ENCODE measurements around the gene ATP10B.

Gene ATP10B

GRCh38 chr5:160547061-160547460, 304.9 kb downstream of the ATP10B start:
- no peak for DNase-seq

GRCh38 chr5:160545832-160546231, 306.2 kb downstream of the ATP10B start:
- no peak for DNase-seq

DNA sequence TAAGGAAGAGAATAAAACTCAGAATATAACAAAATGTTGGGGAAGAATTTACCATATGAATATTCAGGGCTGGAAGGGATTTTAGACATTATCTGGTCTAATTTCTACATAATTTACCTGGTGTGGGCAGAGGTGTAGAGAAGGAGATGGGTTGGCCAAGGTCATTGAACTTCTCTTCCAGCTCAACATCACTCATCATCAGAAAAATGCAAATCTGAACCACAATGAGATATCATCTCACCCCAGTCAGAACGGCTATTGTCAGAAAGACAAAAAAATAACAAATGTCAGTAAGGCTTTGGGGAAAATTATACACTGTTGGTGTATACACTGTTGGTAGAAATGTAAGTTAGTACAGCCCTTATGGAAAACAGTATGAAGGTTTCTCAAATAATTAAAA, 308.6 kb downstream of the ATP10B start:
- no peak for DNase-seq

GRCh38 chr5:160542840-160543239, 309.2 kb downstream of the ATP10B start:
- no peak for DNase-seq

DNA sequence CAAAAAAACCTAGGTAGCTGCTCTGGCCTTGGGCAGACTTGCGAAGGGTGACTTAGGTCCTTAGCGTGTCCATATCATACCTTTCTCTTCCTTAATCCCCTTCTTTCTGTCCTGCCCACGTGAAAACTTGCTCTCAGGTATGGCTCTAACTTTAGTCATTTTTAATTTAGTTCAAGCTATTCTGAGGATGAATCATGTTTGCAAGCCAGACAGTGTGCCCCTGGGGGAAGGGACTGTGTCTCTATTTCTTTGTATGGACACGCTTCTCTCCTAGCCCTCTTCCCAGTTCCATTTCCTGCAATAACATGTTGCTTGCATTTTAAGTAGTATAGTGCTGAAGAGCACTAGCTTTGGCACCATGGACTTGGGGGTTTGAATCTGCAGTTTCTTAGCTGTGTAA, 309.7 kb downstream of the ATP10B start:
- no peak for DNase-seq

- DNase-seq, result no peak
Observed at GRCh38 chr5:160539431-160539830, 312.6 kb downstream of the ATP10B start.

GRCh38 chr5:160537940-160538339, 314.1 kb downstream of the ATP10B start:
- DNase-seq, result no peak

DNA sequence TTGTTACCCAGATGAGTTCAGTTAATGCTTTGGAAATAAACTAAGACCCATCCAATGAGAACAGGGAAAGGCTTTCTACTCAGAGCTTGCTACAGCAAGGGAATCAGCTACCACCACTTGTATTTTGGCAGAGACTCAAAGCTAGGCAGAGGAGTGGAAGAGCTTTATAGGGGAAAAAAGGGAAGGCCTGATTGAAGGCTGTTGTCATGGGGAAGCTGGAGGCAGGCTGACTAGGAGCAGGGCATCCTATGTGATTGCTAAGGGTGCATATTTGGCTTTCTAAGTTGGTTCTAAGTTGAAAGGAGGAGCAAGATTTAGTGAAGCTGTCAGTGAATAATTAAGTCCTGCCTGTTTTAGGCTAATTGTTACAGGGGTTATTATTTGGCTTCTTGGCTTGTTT, 314.9 kb downstream of the ATP10B start:
- DNase-seq, result no peak

DNA sequence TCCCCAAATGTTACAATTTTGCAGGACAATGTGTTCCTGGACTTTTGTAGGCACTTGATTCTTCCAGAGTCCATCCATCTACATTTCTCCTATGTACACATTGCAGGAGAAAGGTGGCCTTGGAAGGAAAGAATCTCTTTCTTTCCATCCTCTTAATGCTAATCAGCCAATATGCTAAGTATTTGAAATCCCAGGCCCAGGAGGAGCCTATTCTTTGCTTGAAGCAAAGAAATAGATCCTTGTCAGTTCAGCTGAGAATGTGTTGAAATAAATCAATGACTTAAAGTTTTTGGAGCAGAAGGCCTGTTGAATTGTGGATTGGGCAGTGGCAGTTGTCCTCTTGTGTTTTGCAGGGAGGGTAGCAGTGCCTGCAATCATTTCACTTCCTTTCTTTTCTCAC, 317.1 kb downstream of the ATP10B start:
- no peak for DNase-seq

- DNase-seq, result no peak
Observed at GRCh38 chr5:160534125-160534524, 317.9 kb downstream of the ATP10B start.

DNA sequence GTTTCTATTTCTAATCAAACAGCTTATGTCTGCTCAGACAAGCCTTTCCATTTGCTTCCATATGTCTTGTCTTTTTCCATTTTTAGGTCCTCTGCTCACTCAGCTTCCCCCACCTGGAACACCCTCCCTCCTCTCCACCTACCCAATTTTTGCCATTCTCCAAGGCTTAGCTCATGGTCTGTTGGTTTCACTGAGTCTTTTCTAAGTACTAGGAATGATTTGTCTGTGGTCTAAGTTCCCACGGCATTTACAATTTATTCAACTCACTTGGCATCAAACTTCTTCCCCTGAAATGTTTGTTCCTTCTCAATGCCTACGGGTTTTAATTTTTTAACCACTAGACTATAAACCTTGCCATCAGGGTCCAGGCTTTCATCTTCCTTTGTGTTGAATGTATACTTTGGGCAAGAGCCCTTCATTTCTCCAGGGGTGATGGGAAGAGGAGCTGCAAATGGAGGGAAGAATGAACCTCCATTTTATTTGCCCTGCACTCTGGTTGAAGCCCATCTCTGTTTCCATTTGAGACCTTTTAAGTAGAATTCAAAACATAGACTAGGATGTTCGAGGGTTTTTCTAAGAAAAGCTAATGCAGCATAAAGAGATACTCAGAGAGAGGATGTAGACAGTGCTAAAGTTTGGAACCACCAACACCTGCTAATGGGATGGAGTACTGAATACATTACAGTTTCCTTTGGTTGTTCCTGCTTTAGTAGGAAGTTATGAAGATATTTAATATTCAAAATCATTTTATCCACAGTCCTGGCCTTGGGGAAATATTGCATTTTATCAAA, 326.3 kb downstream of the ATP10B start:
- no peak for DNase-seq

DNA sequence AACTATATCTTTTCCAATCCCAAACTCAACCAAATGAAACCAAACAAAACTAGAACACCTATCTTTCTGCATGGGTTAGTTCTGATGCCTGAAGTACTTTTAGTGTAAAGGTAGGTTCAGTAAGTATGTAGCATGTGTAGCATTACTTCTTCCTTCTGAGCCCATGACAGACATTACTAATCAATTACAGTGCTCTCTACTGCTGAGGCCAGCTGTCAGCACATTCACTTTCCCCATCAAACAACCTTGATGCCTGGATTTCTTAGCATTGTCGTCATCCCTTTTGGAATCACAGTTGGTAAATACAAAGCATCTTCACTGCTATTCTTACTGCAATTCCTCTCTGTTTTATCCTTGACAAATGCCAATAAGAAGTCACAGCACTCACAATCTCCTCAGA, 327.2 kb downstream of the ATP10B start:
- no peak for DNase-seq

- no peak for DNase-seq
Observed at GRCh38 chr5:160523502-160524163, 328.4 kb downstream of the ATP10B start.

- no peak for DNase-seq
Observed at GRCh38 chr5:160521392-160521663, 330.7 kb downstream of the ATP10B start.

DNA sequence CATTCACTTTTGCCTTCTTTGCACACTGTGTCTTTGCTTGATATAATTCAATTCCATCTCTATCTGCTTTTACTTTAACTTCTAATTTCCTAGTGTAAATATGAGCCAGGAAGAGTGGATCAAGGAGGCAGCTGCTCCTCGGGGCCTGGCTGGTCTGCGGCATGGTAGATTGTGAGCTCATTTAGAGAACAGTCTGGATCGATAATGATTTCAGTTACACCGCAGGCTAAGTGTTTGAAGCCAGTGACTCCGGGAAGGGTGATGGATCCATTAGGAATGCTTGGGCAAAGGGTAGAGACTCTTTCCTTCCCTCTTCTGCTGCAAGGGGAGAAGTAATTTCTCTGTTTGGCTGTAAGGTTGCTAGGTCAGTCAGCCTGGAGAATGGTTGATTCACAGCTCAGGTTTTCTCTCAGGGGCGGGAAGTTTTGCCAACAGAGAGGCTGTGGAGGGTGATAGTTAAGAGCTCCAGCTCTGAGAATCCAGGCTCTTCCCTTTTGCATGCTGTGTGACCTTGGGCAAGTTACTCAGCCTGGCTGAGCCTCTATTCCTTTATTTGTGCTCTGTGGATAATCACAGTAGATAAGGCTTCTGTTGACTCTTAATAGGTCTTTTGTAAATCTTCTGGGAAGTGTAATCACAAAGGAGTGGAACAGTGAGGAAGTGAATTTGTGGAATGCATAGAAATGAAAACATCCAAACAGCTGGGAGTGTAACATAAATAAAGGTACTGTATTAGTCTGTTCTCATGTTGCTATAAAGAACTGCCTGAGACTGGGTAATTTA, 331.2 kb downstream of the ATP10B start:
- DNase-seq, result no peak

DNA sequence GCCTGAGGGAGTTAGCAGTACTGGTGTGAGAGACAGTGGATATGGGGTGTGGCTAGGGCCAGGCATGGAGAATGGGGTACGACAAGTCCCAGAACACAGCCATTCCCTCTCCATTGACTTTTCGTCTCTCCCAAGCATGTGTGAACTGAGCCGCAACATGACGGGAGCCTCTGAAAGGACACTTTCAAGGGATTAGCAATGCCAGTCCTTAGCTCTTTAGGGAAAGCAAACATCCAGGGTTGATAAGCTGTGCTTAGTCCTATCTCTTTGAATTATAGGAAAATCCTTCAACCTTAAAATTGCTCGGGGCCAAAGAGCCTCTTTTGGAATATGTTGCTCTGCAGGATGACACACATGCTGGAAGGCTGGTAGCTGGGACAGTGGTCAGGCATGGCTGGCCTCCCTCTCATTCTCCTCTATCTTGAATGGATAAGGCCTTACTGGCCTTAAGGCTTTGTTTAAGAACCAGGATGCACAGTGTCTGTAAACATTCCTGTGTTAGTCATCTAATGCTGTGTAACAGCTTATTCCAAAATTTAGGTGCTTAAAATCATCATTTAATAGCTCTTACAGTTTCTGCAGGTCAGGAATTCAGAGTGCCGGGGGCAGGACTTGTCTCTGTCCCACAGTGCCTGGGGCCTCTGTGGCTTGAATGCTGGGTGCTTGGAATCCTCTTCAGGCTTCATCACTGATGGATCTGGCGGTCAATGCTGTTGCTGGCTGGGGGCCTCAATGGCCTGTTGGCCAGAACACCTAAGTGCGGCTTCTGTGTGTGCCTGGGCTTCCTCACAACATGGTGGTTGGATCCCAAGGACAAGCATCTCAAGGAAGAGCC, 335.1 kb downstream of the ATP10B start:
- DNase-seq, result no peak

GRCh38 chr5:160514866-160515265, 337.1 kb downstream of the ATP10B start:
- no peak for DNase-seq

DNA sequence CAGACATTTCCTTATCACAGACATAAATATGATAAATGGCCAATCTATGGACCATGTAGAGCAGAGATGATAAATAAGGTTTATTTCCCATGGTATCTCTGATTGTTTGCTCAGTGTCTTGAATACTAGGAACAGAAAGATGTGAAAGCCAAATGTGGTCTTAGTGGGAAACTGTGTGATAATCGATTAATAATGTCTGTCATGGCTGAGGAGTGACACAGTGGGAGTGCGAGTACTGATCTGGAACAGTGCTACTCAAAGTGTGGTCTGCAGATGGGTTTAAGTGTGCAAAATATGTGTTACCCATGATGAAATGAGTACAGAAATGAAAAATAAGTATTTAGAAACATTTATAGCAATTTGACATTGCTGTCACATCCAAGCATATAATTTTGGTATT, 337.8 kb downstream of the ATP10B start:
- no peak for DNase-seq

DNA sequence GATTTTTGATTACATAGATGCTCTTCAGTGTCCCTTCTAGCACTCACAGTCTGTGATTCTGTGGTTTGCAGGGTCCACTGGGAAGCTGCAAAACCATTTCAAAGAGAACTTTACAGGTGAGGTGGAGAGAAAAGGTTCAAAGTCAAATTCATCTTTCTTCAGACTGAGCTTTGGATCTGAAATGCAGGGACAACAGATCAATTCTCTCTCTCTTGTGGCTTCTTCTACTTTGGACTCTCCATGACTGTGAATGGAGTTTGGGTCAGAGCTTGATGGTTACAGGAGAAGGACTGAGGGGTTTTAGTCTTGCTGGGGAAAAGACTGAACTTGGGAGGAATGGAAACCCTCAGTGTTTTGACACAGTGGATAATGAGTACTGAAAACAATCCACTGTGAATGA, 338.5 kb downstream of the ATP10B start:
- no peak for DNase-seq

Data from GOT3 (cell line).